ENCODE measurements around the gene IPPK.

DNA sequence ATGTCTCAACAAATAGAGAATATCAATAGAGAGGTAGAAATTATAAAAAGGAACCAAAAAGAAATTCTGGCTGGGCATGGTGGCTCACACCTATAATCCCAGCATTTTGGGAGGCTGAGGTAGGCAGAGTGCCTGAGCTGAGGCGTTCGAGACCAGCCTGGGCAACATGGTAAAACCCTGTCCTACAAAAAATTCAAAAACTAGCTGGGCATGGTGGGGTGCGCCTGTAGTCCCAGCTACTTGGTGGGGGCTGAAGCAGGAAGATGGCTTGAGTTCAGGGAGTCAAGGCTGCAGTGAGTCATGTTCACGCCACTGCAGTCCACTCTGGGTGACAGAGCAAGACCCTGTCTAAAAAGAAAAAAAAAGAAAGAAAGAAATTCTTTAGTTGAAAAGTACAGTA, 24.9 kb downstream of the IPPK start:
- TF ChIP-seq, protein P1, sequence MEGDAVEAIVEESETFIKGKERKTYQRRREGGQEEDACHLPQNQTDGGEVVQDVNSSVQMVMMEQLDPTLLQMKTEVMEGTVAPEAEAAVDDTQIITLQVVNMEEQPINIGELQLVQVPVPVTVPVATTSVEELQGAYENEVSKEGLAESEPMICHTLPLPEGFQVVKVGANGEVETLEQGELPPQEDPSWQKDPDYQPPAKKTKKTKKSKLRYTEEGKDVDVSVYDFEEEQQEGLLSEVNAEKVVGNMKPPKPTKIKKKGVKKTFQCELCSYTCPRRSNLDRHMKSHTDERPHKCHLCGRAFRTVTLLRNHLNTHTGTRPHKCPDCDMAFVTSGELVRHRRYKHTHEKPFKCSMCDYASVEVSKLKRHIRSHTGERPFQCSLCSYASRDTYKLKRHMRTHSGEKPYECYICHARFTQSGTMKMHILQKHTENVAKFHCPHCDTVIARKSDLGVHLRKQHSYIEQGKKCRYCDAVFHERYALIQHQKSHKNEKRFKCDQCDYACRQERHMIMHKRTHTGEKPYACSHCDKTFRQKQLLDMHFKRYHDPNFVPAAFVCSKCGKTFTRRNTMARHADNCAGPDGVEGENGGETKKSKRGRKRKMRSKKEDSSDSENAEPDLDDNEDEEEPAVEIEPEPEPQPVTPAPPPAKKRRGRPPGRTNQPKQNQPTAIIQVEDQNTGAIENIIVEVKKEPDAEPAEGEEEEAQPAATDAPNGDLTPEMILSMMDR (IDR thresholded peaks at IDR 0.05 in 2 of 3, conservative IDR thresholded peaks at IDR 0.05 in 1 of 3; ENCODE audit: borderline replicate concordance in 1 of 3, insufficient read depth in 1 of 3, low read depth in 2 of 3, low read length in 2 of 3) = no peak
- TF ChIP-seq SIN3A (IDR thresholded peaks at IDR 0.05; ENCODE audit: low read depth) (no peak), POLR2AphosphoS5 (IDR thresholded peaks at IDR 0.05; ENCODE audit: low read depth, low read length) (no peak), YY1 (IDR thresholded peaks at IDR 0.05; ENCODE audit: extremely low read depth, insufficient replicate concordance, low read depth, low read length) (no peak), FOSL1 (IDR thresholded peaks at IDR 0.05; ENCODE audit: low read depth) (no peak)

All from HCT116 (cell line).